GM12891 (cell line): ENCODE data around the gene SLC25A6.

ENCODE experiments used
- PAX5 ChIP-seq: IDR thresholded peaks from 2 replicates; pipeline ENCODE4 v1.6.1; 2011; ENCODE audit warnings: low read length, moderate library complexity, mild to moderate bottlenecking; ENCODE audit not compliant: insufficient read depth, severe bottlenecking
- POLR2A ChIP-seq: IDR thresholded peaks from 2 replicates; pipeline ENCODE4 v1.6.1; 2011; ENCODE audit warnings: low read depth, low read length, control low read depth
- POLR2AphosphoS5 ChIP-seq: IDR thresholded peaks from 2 replicates; pipeline ENCODE4 v1.6.1; 2011; ENCODE audit warnings: low read depth, low read length, control low read depth
- POU2F2 ChIP-seq: IDR thresholded peaks from 2 replicates; pipeline ENCODE4 v1.6.1; 2011; ENCODE audit warnings: low read depth, mild to moderate bottlenecking, control low read depth, low read length, moderate library complexity
- TAF1 ChIP-seq: IDR thresholded peaks from 2 replicates; pipeline ENCODE4 v1.6.1; 2011; ENCODE audit warnings: low read depth, low read length, control low read depth

- TF ChIP-seq POLR2AphosphoS5 (no peak), TAF1 (no peak), POLR2A (no peak; the same call in none of the 2 replicates), PAX5 (no peak), POU2F2 (no peak; the same call in 1 of the 2 replicates)
Measured at GRCh38 chrX:1417921-1418771, 26.2 kb upstream of the SLC25A6 start.
